ENCODE results near the gene EIF2B4. TPM values are rescaled to one million over a fixed set of nuclear protein-coding genes. Genes with fewer than 3 reads are reported as not detected.
A peak's percentile ranks its signal among the peaks of the same experiment; 100 is the strongest.

Gene EIF2B4
- total and polyA plus RNA-seq, 9 of the 15 experiments (the other 6 are each of a cell fraction or from before 2014, with no cell fraction given) = 29.7 to 80.3 (median 58.9) TPM

DNA sequence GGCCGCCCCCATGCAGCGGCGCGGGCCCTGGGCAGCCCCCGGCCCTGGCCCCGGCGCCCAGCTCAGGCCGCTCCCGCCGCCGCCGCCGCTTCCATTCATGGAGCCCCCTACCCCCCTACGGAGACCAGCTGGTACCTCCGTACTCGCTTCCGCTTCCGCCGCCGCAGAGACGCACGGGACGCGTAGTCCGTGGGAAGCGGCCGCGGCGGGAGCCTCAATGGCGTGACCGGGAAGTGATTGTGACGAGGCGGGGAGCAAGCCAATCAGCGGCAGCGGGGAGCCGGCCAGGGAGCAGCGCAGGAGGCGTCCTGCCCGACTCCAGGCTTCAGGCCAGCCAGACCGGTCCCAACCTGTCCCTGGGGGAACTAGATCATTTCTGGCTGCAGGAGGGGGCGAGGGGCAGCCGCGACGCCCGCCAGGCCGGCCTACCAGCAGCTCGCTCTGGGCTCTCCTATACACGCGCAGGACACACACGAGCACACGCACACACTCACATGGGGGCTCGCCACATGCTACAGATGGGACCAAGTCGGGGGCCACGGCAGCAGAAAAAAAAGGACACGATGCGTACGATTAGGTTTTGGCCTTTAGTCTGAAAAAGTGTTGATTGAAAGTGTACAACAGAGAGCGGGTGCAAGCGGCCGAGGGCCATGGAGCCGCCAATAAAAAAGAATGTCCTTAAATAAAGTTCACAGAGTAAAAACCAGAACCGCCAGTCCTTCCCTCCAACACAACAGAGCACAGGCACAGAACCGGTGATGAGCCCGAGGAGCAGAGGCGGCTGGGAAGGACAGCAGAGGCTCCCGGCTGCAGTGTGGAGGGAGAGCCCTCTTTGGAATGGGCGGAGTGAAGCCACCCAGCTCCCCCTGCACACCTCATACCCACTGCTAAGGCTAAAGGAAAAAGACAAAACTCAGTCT is 10.7 kb upstream of the EIF2B4 start, which contains the start of gene ZNF513:
Gene ZNF513 (minus strand): TSS at position 109 of the 920 bp plus-strand sequence. CDS start 208 bp downstream, outside the sequence.
- FAIRE-seq (peak; percentile 96), ATAC-seq (peak; percentile 94), DNase-seq (ENCODE audit: extremely low read depth in 1 of 4, low spot score in 3 of 4) (peak; percentile 90 to 97 (median 92))
- intact Hi-C loops (cut with micrococcal nuclease) = no loop called here
- Histone ChIP-seq H4K20me1 (replicated peaks; ENCODE audit: control insufficient read depth, insufficient read depth, low read length) (no peaks in the 10 kb centered on the region), H3K79me2 (ENCODE audit: control insufficient read depth, insufficient read depth, low read length) (peaks cover 16% of the 10 kb centered on the region; the same call in 2 of the 3 replicates), H3K27ac (ENCODE audit: extremely low read depth, low read depth, low read length) (peak within 1 kb of the TSS; percentile 92), H3K4me3 (peak within 1 kb of the TSS; percentile 84), H3K4me1 (replicated peaks in 1 of 2; ENCODE audit: control insufficient read depth in 2 of 2, insufficient read depth in 2 of 2, low read length in 2 of 2) (peaks cover 7 to 38% of the 10 kb centered on the region in 2 experiments), H3K9me3 (replicated peaks; ENCODE audit: control insufficient read depth, insufficient read depth, low read depth, low read length) (no peaks in the 10 kb centered on the region), H3K27me3 (ENCODE audit: control insufficient read depth in 2 of 2, insufficient read depth in 2 of 2, low read length in 2 of 2) (no peaks in the 10 kb centered on the region), H3K9me1 (ENCODE audit: control insufficient read depth, insufficient read depth, low read length) (no peaks in the 10 kb centered on the region), H3K4me2 (ENCODE audit: insufficient read depth, low read length) (peak within 1 kb of the TSS; percentile 95), H3K36me3 (ENCODE audit: control insufficient read depth, insufficient read depth, low read length) (peaks cover 81% of the 10 kb centered on the region), H2AFZ (ENCODE audit: low read depth, low read length) (peak within 1 kb of the TSS; percentile 81), H3K9ac (ENCODE audit: insufficient read depth in 1 of 2, low read depth in 2 of 2, low read length in 2 of 2) (peak within 1 kb of the TSS; percentile 83 to 94)
- in situ Hi-C loops (cut with MboI) = no loop called here
- no TSS peak for BruUV-seq (replicated peaks)
- ChIA-PET POLR2A (interaction anchor here (0.6 to 4.3 kb wide), 10 partner anchors 8 to 299 kb away, joined by 3 to 41 read pairs (median 4); partner anchors contain the start of genes EIF2B4, GTF3C2, PPM1G and SNX17), CTCF (ENCODE audit: low intra/inter-chr PET ratio) (no interaction called here)
- 14% methylated on average over 65 of the region's 67 CpGs for WGBS (ENCODE audit: insufficient coverage, low coverage, missing lambda C conversion rate)
- TF ChIP-seq, protein P1, sequence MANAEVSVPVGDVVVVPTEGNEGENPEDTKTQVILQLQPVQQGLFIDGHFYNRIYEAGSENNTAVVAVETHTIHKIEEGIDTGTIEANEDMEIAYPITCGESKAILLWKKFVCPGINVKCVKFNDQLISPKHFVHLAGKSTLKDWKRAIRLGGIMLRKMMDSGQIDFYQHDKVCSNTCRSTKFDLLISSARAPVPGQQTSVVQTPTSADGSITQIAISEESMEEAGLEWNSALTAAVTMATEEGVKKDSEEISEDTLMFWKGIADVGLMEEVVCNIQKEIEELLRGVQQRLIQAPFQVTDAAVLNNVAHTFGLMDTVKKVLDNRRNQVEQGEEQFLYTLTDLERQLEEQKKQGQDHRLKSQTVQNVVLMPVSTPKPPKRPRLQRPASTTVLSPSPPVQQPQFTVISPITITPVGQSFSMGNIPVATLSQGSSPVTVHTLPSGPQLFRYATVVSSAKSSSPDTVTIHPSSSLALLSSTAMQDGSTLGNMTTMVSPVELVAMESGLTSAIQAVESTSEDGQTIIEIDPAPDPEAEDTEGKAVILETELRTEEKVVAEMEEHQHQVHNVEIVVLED (CRISPR knock-in tag; IDR thresholded peaks at IDR 0.05) = peak; percentile 54; the same call in 1 of the 2 replicates
- TF ChIP-seq ZSCAN29 (IDR thresholded peaks at IDR 0.05) (no peak), KAT7 (CRISPR knock-in tag; IDR thresholded peaks at IDR 0.05; ENCODE audit: borderline replicate concordance) (peak; percentile 83; the same call in 1 of the 2 replicates), POLR2AphosphoS5 (IDR thresholded peaks at IDR 0.05; ENCODE audit: control insufficient read depth, insufficient read depth, low read depth, low read length) (peak; percentile 85), ZNF184 (CRISPR knock-in tag; IDR thresholded peaks at IDR 0.05) (no peak), ESRRA (IDR thresholded peaks at IDR 0.05; ENCODE audit: borderline replicate concordance, low read depth) (no peak), ARID2 (IDR thresholded peaks at IDR 0.05) (peak; percentile 8; the same call in 1 of the 2 replicates), ZNF124 (CRISPR knock-in tag; IDR thresholded peaks at IDR 0.05) (no peak), GTF2E2 (tag; IDR thresholded peaks at IDR 0.05) (peak; percentile 12; the same call in 1 of the 2 replicates), RBBP5 (IDR thresholded peaks at IDR 0.05; ENCODE audit: borderline replicate concordance, insufficient read depth, low read length, poor library complexity, severe bottlenecking) (peak; percentile 51), MCM5 (IDR thresholded peaks at IDR 0.05; ENCODE audit: low read depth) (no peak), KDM4B (IDR thresholded peaks at IDR 0.05; ENCODE audit: borderline replicate concordance in 2 of 2, low read depth in 1 of 2) (peak in 1 of 2 experiments; percentile 90; a peak in 1 of 4 replicates)
- TF ChIP-seq, protein P2, sequence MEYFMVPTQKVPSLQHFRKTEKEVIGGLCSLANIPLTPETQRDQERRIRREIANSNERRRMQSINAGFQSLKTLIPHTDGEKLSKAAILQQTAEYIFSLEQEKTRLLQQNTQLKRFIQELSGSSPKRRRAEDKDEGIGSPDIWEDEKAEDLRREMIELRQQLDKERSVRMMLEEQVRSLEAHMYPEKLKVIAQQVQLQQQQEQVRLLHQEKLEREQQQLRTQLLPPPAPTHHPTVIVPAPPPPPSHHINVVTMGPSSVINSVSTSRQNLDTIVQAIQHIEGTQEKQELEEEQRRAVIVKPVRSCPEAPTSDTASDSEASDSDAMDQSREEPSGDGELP (CRISPR knock-in tag; IDR thresholded peaks at IDR 0.05; ENCODE audit: borderline replicate concordance) = peak; percentile 98
- TF ChIP-seq, protein P3, sequence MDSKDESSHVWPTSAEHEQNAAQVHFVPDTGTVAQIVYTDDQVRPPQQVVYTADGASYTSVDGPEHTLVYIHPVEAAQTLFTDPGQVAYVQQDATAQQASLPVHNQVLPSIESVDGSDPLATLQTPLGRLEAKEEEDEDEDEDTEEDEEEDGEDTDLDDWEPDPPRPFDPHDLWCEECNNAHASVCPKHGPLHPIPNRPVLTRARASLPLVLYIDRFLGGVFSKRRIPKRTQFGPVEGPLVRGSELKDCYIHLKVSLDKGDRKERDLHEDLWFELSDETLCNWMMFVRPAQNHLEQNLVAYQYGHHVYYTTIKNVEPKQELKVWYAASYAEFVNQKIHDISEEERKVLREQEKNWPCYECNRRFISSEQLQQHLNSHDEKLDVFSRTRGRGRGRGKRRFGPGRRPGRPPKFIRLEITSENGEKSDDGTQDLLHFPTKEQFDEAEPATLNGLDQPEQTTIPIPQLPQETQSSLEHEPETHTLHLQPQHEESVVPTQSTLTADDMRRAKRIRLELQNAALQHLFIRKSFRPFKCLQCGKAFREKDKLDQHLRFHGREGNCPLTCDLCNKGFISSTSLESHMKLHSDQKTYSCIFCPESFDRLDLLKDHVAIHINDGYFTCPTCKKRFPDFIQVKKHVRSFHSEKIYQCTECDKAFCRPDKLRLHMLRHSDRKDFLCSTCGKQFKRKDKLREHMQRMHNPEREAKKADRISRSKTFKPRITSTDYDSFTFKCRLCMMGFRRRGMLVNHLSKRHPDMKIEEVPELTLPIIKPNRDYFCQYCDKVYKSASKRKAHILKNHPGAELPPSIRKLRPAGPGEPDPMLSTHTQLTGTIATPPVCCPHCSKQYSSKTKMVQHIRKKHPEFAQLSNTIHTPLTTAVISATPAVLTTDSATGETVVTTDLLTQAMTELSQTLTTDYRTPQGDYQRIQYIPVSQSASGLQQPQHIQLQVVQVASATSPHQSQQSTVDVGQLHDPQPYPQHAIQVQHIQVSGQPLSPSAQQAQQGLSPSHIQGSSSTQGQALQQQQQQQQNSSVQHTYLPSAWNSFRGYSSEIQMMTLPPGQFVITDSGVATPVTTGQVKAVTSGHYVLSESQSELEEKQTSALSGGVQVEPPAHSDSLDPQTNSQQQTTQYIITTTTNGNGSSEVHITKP (IDR thresholded peaks at IDR 0.05; ENCODE audit: partially characterized antibody) = peak; percentile 99

Data from K562 (cell line).